Ovary (tissue), 3 donors: ENCODE measurements around the gene SOX30.

Experiments
- EP300 ChIP-seq: sonication (generic); formaldehyde crosslinking; IDR thresholded peaks from one replicate; pipeline ENCODE4 v1.6.1; 2017; ENCODE audit warnings: antibody characterized with exemption
- POLR2A ChIP-seq: fragments of 450-650 bp; IDR thresholded peaks from one replicate; pipeline ENCODE4 v1.6.1; 2017; ENCODE audit warnings: antibody characterized with exemption, mild to moderate bottlenecking, moderate library complexity
- TF ChIP-seq, protein P1 (sequence below), 3 donors: fragments of 450-650 bp in 2 of 3; fragments of 200-600 bp in 1 of 3; IDR thresholded peaks; one replicate each; pipeline versions ENCODE4 v1.5.1 to v1.8.0; 2016 to 2022; ENCODE audit warnings: antibody characterized with exemption in 3 of 3, mild to moderate bottlenecking in 1 of 3
- donor health status: DM: no; HTN: no; CAD: no.

DNA sequence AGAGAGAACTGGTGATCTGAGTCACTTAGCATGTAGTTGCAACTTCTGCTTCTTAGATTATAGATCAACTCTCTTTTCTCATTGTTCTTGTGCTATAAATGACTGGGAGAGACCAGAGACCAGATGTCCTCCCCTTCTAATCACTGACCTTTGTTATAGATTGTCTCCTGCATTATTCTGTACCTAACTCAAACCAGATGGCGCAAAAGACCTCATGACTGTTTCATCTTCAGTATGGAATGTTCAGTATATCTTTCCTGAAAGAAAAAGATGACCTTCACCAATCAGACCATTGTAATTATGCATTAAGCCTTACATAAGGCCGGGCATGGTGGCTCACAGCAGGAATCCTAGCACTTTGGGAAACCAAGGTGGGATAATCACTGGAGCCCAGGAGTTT lies 46.2 kb downstream of the SOX30 start:
- TF ChIP-seq EP300: no peak
- TF ChIP-seq, protein P1, sequence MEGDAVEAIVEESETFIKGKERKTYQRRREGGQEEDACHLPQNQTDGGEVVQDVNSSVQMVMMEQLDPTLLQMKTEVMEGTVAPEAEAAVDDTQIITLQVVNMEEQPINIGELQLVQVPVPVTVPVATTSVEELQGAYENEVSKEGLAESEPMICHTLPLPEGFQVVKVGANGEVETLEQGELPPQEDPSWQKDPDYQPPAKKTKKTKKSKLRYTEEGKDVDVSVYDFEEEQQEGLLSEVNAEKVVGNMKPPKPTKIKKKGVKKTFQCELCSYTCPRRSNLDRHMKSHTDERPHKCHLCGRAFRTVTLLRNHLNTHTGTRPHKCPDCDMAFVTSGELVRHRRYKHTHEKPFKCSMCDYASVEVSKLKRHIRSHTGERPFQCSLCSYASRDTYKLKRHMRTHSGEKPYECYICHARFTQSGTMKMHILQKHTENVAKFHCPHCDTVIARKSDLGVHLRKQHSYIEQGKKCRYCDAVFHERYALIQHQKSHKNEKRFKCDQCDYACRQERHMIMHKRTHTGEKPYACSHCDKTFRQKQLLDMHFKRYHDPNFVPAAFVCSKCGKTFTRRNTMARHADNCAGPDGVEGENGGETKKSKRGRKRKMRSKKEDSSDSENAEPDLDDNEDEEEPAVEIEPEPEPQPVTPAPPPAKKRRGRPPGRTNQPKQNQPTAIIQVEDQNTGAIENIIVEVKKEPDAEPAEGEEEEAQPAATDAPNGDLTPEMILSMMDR (IDR thresholded peaks at IDR 0.05): no peak
- no peak for TF ChIP-seq POLR2A
